Large intestine (tissue), 3 donors: ENCODE results near the gene LHPP. TPM values are rescaled to one million over a fixed set of nuclear protein-coding genes. Genes with fewer than 3 reads are reported as not detected.

Source experiments
- DNase-seq, 2 donors: peaks; one replicate each; pipeline versions ENCODE4 v3.0.0 to v3.0.0-alpha.2; 2013
- H3K27ac ChIP-seq: one replicate; pipeline ENCODE4 v1.5.1; 2013; ENCODE audit warnings: low read length
- H3K27me3 ChIP-seq: 2 replicates; pipeline ENCODE4 v1.6.1; 2013; ENCODE audit warnings: low read length; ENCODE audit not compliant: control insufficient read depth, insufficient read depth
- H3K36me3 ChIP-seq: 2 replicates; pipeline ENCODE4 v1.6.1; 2013; ENCODE audit warnings: low read length; ENCODE audit not compliant: control insufficient read depth, insufficient read depth
- H3K4me1 ChIP-seq: one replicate; pipeline ENCODE4 v1.6.1; 2013; ENCODE audit warnings: low read length; ENCODE audit not compliant: control insufficient read depth, insufficient read depth
- H3K4me3 ChIP-seq: one replicate; pipeline ENCODE4 v1.5.1; 2013; ENCODE audit warnings: low read length
- H3K9me3 ChIP-seq: one replicate; pipeline ENCODE4 v1.6.1; 2013; ENCODE audit warnings: mild to moderate bottlenecking, low read depth, low read length, moderate library complexity; ENCODE audit not compliant: control insufficient read depth
- WGBS: methylation state at CpG from one replicate; pipeline ENCODE4 v1.1.5; 2013; ENCODE audit warnings: low lambda C conversion rate; ENCODE audit not compliant: insufficient coverage; 5-methylcytosine and 5-hydroxymethylcytosine counted together
- polyA plus RNA-seq: library from polyadenylated mRNA; unstranded; fragments of 120-200 nt; gene quantifications from one replicate; pipeline ENCODE4 v1.2.1, GENCODE V29; 2013

The LHPP gene
- polyA plus RNA-seq, 1 donor: 40.7 TPM

- no peak for DNase-seq
- WGBS: no CpG with 5 or more reads among the region's 10 CpGs
- no peak overlapping the region for H3K4me3 ChIP-seq
Observed at GRCh38 chr10:124482236-124482800, 20.7 kb downstream of the LHPP start.

GRCh38 chr10:124482876-124483275 is 21.3 kb downstream of the LHPP start:
- DNase-seq: no peak
- Histone ChIP-seq H3K9me3 (no peaks in the 10 kb centered on the region), H3K27me3 (no peaks in the 10 kb centered on the region), H3K27ac (no peak overlapping the region), H3K4me3 (no peak overlapping the region), H3K4me1 (peaks cover 6% of the 10 kb centered on the region), H3K36me3 (peaks cover 6% of the 10 kb centered on the region)
- no CpG with 5 or more reads among the region's 12 CpGs for WGBS

More at GRCh38 chr10:124482236-124482800, 20.7 kb downstream of the LHPP start:
- H3K9me3 ChIP-seq: no peaks in the 10 kb centered on the region
- H3K27ac ChIP-seq: no peak overlapping the region
- no peaks in the 10 kb centered on the region for H3K27me3 ChIP-seq
- H3K36me3 ChIP-seq: peaks cover 6% of the 10 kb centered on the region
- peaks cover 11% of the 10 kb centered on the region for H3K4me1 ChIP-seq

GRCh38 chr10:124484031-124484430 is 22.4 kb downstream of the LHPP start:
- H3K9me3 ChIP-seq: no peaks in the 10 kb centered on the region

GRCh38 chr10:124484661-124485060 is 23.0 kb downstream of the LHPP start:
- no peak overlapping the region for H3K27ac ChIP-seq
- no CpG with 5 or more reads among the region's 2 CpGs for WGBS
- no peaks in the 10 kb centered on the region for H3K9me3 ChIP-seq
- DNase-seq: no peak
- peaks cover 16% of the 10 kb centered on the region for H3K36me3 ChIP-seq
- H3K27me3 ChIP-seq: no peaks in the 10 kb centered on the region
- H3K4me3 ChIP-seq: no peak overlapping the region
- H3K4me1 ChIP-seq: no peaks in the 10 kb centered on the region

More at GRCh38 chr10:124484031-124484430, 22.4 kb downstream of the LHPP start:
- Histone ChIP-seq H3K27ac (no peak overlapping the region), H3K4me3 (no peak overlapping the region), H3K36me3 (peaks cover 16% of the 10 kb centered on the region), H3K27me3 (no peaks in the 10 kb centered on the region), H3K4me1 (no peaks in the 10 kb centered on the region)
- WGBS: no CpG with 5 or more reads among the region's 17 CpGs
- no peak for DNase-seq

- no CpG with 5 or more reads among the region's 6 CpGs for WGBS
- no peak for DNase-seq
Observed at GRCh38 chr10:124486635-124487034, 25.0 kb downstream of the LHPP start.

GRCh38 chr10:124491105-124491504 is 29.5 kb downstream of the LHPP start:
- H3K36me3 ChIP-seq: peaks cover 26% of the 10 kb centered on the region
- H3K4me1 ChIP-seq: no peaks in the 10 kb centered on the region
- no peak overlapping the region for H3K4me3 ChIP-seq
- H3K27ac ChIP-seq: no peak overlapping the region
- no CpG with 5 or more reads among the region's 9 CpGs for WGBS
- no peak for DNase-seq
- no peaks in the 10 kb centered on the region for H3K27me3 ChIP-seq
- H3K9me3 ChIP-seq: no peaks in the 10 kb centered on the region

More at GRCh38 chr10:124486635-124487034, 25.0 kb downstream of the LHPP start:
- Histone ChIP-seq H3K4me1 (no peaks in the 10 kb centered on the region), H3K27me3 (no peaks in the 10 kb centered on the region), H3K27ac (no peak overlapping the region), H3K4me3 (no peak overlapping the region), H3K9me3 (no peaks in the 10 kb centered on the region), H3K36me3 (peaks cover 26% of the 10 kb centered on the region)

GRCh38 chr10:124492266-124492665 is 30.6 kb downstream of the LHPP start:
- no peak for DNase-seq
- Histone ChIP-seq H3K27me3 (no peaks in the 10 kb centered on the region), H3K36me3 (peaks cover 26% of the 10 kb centered on the region), H3K9me3 (no peaks in the 10 kb centered on the region), H3K4me3 (no peak overlapping the region), H3K4me1 (no peaks in the 10 kb centered on the region), H3K27ac (no peak overlapping the region)
- no CpG with 5 or more reads among the region's 8 CpGs for WGBS

- Histone ChIP-seq H3K4me3 (no peak overlapping the region), H3K9me3 (no peaks in the 10 kb centered on the region), H3K36me3 (peaks cover 21% of the 10 kb centered on the region), H3K4me1 (no peaks in the 10 kb centered on the region), H3K27me3 (no peaks in the 10 kb centered on the region), H3K27ac (no peak overlapping the region)
- no peak for DNase-seq
- 70% methylated on average over 2 of the region's 23 CpGs for whole genome bisulfite sequencing
Observed at GRCh38 chr10:124493214-124493882, 31.7 kb downstream of the LHPP start.

GRCh38 chr10:124494046-124494807 is 32.6 kb downstream of the LHPP start:
- no peak for DNase-seq
- Histone ChIP-seq H3K4me3 (no peak overlapping the region), H3K9me3 (no peaks in the 10 kb centered on the region), H3K27me3 (no peaks in the 10 kb centered on the region), H3K27ac (no peak overlapping the region), H3K36me3 (peaks cover 16% of the 10 kb centered on the region), H3K4me1 (no peaks in the 10 kb centered on the region)
- WGBS: 83% methylated on average over 1 of the region's 16 CpGs

GRCh38 chr10:124495162-124495561 is 33.5 kb downstream of the LHPP start:
- WGBS: no CpG with 5 or more reads among the region's 7 CpGs
- Histone ChIP-seq H3K27me3 (no peaks in the 10 kb centered on the region), H3K9me3 (no peaks in the 10 kb centered on the region), H3K4me3 (no peak overlapping the region), H3K27ac (no peak overlapping the region), H3K36me3 (peaks cover 11% of the 10 kb centered on the region), H3K4me1 (no peaks in the 10 kb centered on the region)
- DNase-seq: no peak
